ENCODE data around the gene CFAP92.

Gene CFAP92

DNA sequence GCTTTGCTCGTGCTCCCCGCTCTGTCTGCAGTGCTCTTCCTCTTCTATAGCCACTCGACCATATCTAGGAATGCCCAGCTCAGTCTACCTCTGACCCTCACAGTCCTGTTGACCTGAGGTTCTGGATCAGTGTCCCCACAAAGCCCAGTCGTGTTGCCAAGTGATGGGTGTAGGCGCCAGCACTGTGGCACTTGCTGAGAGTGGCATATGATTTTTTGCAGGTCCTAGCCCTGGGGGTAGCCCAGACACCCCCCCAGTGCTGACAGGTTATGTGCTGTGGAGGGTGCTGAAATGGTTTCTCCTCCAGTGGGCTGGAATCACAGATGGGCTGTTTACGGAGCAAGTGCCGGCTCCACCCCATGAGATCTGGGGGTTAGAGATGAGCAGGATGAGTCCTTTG lies 82.0 kb downstream of the CFAP92 start:
- TF ChIP-seq, protein P1, sequence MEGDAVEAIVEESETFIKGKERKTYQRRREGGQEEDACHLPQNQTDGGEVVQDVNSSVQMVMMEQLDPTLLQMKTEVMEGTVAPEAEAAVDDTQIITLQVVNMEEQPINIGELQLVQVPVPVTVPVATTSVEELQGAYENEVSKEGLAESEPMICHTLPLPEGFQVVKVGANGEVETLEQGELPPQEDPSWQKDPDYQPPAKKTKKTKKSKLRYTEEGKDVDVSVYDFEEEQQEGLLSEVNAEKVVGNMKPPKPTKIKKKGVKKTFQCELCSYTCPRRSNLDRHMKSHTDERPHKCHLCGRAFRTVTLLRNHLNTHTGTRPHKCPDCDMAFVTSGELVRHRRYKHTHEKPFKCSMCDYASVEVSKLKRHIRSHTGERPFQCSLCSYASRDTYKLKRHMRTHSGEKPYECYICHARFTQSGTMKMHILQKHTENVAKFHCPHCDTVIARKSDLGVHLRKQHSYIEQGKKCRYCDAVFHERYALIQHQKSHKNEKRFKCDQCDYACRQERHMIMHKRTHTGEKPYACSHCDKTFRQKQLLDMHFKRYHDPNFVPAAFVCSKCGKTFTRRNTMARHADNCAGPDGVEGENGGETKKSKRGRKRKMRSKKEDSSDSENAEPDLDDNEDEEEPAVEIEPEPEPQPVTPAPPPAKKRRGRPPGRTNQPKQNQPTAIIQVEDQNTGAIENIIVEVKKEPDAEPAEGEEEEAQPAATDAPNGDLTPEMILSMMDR (IDR thresholded peaks at IDR 0.05; ENCODE audit: extremely low read depth, missing control alignments), result no peak

DNA sequence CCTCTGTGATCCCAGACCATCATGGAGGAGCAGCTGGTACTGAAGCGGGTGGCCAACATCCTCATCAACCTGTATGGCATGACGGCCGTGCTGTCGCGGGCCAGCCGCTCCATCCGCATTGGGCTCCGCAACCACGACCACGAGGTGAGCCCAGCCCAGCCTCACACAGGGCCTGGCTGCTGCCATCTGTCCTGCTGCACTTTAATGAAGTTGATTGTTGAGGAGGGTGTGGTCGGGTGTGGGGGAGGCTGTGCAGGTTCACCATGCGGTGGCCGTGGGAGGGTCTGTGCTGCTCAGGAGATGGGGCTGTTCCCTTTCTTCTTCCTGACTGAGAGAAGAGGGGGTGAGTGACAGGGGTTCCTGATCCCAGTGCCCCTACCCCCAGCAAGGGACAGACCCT lies 83.9 kb downstream of the CFAP92 start:
- TF ChIP-seq, protein P1 (IDR thresholded peaks at IDR 0.05; ENCODE audit: extremely low read depth, missing control alignments), result no peak
- DNase-seq (ENCODE audit: low spot score), result no peak

More for the DNA sequence above, 82.0 kb downstream of the CFAP92 start:
- DNase-seq (ENCODE audit: low spot score), result no peak

DNA sequence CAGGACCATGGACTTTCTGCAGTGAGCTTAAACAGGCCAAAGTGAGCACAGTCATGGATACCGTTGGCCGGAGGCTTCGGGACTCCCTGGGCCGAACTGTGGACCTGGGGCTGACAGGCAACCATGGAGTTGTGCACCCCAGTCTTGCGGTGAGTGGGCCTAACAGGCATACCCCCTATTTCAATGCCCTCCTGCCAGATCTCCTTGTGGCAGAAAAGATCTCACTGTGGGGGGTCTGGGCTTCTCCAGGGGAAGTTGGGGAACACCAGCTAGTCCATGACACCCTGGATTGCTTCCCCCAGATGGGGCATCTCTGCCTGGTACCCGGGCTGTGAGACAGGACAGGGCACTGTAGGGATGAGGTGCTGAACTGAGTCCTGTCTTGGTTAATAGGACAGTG lies 84.9 kb downstream of the CFAP92 start:
- TF ChIP-seq, protein P1 (IDR thresholded peaks at IDR 0.05; ENCODE audit: extremely low read depth, missing control alignments), result no peak
- no peak for DNase-seq (ENCODE audit: low spot score)

DNA sequence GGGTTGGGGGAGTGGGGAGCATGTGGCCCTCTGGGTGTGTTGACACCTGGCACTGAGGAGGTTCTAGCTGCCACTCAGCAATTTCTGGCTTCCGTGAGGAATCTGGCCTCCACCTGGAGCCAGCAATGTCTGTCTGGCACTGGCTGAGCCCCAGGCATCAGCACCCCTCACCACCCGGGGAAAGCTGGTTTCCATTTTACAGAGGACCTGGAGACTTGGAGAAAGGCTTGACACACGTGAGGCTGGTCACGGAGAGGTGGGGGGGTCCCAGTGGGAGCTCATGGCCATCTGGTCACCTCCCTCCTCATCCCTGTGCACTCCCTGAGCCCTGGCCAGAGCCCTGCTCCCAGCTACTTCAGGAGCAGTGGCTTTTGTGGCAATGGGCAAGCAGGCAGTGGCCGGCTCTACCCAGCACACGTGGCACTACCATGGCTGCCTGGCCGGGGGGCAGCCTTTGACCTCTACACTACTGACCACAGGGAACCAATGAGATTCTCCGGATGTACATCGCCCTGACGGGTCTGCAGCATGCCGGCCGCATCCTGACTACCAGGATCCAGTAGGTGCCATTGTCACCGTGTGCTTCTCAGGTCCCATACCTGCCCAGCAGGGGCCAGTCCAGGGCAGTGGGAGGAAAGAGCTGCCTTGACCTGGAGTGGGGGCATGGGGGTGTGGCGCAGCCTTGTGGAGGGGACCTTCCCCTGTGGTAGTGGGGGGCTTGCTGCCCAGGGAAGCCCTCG lies 86.0 kb downstream of the CFAP92 start:
- DNase-seq (ENCODE audit: low spot score), result no peak
- TF ChIP-seq, protein P1 (IDR thresholded peaks at IDR 0.05; ENCODE audit: extremely low read depth, missing control alignments), result no peak

DNA sequence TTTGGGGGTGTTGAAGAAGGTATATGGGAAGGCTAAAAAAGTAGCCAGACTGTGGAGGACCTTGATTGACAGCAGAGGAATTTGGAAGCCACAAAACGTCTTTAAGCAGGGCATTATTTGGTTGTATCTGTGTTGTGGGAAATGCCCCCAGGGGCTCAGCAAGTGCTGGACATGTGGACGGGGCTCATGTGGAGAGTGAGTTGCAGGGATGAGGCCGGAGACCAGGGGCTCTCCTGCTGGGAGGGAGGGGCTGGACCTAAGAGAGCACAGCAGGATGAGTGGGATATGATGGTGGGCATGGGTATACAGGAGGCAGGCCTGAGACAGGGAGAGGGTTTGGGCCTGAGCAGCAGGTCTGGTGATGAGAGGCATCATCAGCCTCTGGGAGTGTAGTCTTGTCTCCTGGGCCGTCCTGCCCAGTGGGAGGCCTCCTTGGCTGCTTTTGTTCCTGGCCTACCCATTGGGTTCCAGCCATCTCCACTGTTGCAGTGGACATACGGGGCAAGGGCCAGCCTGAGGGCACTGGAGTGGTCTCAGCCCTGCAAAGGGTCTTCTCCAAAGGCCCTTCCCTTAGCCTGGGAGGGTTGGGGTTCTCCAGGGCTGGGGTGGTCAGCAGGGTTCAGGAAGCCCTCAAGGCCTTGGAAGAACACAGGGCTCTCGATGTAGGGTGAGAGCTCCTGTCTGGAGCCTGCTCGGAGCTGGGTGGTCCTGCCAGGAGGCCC lies 86.9 kb downstream of the CFAP92 start:
- no peak for DNase-seq (ENCODE audit: low spot score)
- TF ChIP-seq, protein P1 (IDR thresholded peaks at IDR 0.05; ENCODE audit: extremely low read depth, missing control alignments), result no peak

DNA sequence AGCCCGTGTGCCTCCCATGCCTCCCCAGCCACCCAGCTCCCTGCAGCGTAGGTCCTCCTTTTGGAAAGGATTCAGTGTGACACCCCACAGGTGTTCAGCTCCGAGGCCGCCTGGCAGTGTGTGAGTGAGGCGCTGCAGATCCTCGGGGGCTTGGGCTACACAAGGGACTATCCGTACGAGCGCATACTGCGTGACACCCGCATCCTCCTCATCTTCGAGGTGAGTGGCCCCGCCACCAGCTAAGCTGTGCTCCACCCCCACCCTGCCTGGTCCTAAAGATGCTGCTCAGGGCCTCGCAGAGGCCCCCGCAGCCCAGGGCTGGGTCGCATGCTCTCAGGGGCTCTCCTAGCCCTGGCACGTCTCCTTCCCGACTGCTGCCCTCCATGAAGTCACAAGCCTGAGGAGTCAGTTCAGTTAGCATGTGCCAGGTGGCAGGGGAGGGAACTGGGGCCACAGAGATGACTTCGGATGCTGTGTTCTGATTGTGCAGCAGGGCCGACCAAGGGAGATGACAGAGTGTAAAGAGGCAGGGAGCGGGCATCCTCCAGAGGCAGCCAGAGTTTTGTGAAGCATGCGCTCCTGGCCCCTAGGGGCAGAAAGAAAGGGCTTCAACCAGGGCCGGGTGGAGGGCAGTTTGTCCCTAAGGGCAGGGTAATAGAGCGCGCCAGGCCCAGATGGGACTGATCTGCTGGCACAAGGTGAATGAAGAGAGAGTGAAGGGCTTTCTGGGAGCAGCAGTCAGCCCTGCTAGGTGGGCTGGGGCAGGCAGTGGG lies 87.7 kb downstream of the CFAP92 start:
- TF ChIP-seq, protein P1 (IDR thresholded peaks at IDR 0.05; ENCODE audit: extremely low read depth, missing control alignments), result no peak

DNA sequence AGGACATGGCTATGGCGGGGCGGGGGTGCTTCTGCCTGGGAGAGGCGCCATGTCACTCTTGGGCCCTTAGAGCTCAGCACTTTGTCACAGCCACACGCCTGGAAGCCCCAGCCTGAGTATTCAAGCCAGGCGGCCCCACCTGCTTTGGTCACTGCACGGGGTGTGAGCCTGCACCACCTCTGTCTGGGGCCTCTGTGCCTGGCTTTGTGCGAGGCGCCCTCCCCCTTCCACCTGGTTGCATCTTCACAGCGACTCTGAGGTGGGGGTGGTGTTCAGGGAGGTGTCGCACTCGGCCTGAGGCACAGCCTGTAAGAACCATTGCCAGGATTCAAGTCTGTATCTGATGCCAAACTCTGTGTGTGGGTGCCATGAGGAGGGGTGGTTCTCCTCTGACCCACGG lies 90.4 kb downstream of the CFAP92 start:
- DNase-seq (ENCODE audit: low spot score), result no peak
- TF ChIP-seq, protein P1 (IDR thresholded peaks at IDR 0.05; ENCODE audit: extremely low read depth, missing control alignments), result no peak

More for the DNA sequence above, 87.7 kb downstream of the CFAP92 start:
- no peak for DNase-seq (ENCODE audit: low spot score)
